ENCODE data around the gene SPATA21.
"Not testable (repeated sequence)": the region's sequence is repeated elsewhere in the genome, so short reads cannot be mapped to it uniquely, and the experiment has no call there.

SPATA21 gene, protein sequence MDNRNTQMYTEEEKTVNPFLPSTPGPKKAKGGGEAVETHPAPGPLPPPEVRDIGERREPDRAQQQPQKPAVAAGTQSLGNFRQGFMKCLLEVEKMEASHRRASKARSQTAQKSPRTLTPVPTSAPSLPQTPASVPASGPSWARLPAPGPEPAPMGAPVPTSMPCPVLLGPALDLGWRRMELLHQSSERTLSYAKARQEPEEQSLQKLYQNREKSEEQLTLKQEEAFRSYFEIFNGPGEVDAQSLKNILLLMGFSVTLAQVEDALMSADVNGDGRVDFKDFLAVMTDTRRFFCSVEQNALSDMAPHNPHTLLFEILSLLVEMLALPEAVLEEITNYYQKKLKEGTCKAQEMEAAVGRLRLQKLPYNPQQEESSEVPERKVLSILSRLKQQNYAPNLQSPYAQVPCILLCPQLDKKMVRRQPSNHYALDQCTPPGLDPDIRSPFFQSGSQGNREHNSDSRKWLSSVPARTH

DNA sequence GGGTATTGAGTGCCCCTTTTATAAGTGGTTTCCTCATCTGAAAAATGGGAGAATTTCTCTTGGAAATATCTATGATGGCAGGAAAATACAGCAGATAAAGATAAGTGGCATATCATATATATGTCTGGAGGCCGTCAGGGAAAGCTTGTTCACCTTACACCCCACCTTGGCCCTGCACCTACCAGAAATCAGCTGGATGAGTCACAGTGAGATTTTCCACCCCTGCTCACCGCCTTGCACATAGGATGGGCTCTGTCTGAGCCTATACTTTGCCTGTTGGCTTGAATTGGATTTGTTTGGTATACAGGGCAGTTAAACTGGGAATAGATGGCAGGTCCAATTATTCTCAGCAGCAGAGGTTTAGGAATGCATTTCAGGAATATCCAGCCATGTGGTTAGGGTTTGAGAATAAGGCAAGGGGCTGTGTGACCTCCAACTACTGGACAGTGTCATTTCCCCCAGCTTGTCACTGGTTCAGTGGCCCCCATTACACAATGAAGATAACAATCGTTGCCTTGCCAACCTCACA lies at the start of gene SPATA21:
SPATA21 (minus strand) TSS at position 479 of the 529 bp plus-strand sequence. CDS start 6,053 bp downstream, outside the sequence.
- no peak for DNase-seq

DNA sequence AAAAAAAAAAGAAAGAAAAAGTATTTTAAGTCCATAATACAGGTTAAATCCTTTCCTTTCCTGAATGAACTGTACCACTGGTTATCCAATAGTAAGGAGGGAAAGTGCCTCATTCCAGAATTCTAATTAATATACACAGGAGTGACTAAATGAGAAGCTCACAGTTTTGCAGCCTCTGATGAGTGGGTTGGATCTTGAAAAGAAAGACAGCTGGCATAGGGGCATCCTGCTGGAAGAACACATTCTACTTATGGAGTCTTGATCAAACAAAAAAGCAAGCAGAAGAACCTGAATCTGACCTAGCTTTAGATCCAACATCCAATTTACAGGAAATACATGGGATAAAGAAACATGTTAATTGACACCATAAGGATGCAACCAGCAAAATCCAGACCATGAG lies 49.8 kb upstream of the SPATA21 start:
- DNase-seq, result not testable (repeated sequence)

DNA sequence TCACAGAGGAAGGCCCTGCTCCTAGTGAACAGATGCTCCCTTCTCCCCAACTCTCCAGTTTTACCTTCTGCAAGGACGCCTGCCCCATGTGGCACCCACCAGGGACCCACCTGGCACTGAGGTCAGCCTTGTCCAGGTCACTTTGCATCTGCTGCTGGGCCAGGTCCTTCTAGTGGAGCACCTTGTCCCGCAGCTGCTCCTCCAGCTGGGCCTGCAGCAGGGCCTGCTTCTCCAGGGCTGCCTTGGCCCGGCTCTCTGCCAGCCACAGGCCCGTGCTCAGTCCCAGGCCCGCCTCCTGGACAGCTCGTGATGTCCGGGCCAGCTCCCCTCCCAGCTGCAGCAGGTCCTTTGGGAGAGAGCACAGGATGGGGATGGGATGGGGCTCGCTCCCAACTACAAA lies 49.1 kb upstream of the SPATA21 start:
- DNase-seq, result not testable (repeated sequence)

DNA sequence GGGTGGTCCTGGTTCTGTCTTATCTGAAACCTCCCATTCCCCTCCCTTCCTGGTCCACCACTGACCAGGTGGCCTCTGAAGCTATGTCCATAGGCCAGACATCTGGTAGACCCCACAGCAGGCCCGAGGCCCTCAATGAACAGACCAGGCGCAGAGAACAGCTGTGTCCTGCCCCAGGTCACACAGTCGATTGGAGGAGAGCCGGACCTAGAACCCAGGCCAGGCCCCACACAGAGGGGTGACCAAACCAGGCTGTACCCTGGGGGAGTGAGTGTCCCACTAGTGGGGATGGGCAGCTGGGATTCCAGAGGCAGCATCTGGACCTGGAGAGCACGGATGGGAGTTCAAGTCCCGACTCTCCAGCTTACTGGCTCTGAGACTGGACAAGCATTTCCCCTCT lies 47.7 kb upstream of the SPATA21 start:
- no peak for DNase-seq

DNA sequence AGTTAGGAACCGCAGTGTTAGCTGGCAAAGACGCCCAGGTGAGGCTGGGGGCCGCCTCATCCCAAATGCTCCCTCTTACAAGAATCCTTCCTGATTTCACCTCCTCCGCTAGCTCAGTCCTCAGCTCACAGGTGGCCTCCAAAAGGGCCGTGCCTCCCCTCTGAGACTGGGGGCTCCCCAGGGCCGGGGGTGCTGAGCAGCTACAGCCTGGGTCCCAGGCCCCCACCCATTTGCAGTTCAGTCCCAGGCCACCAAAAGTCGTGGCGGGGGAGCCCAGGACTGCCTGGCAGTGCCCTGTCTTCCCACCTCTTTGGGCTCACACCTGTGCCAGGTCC lies 47.2 kb upstream of the SPATA21 start:
- no peak for DNase-seq

DNA sequence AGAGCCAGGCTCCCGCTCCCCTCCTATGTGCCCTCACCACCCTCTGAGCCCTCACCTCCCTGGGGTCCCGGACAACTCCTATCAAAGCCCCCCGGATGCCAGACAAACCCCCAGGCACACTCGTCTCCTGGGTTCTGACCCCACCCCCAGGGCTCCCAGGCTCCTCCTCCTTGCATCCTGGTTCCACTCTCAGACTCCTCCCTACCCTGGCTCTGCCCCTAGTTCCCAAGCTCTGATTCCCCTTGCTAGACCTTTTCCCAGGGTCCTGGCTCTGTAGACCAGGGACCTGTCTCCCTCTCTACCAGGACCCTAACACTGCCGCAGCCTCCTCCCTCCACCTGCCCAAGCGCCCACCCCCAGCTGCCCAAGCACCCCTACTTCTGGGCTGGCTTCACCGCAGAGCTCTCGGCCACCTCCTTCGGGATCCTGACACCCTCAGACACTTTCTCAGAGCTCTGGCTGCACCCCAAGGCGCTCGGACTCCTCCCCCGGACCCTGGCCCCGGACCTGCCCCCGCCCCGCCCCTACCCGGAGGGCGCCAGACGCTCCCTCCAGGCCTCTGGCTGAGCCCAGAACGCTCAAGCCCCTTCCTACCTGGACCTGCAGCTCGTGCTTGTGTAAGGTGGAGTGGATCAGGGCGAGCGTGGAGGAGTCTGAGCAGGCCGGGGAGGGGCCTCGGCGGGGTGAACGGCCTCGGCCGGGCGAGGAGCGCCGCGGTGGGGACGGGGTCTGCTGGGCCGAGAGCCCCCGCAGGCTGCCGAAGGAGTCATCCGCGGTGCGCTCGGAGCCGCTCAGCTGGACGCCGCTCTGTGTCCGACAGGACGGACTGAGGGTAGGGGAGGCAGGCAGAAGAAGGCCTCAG lies 46.6 kb upstream of the SPATA21 start:
- not testable (repeated sequence) for DNase-seq

DNA sequence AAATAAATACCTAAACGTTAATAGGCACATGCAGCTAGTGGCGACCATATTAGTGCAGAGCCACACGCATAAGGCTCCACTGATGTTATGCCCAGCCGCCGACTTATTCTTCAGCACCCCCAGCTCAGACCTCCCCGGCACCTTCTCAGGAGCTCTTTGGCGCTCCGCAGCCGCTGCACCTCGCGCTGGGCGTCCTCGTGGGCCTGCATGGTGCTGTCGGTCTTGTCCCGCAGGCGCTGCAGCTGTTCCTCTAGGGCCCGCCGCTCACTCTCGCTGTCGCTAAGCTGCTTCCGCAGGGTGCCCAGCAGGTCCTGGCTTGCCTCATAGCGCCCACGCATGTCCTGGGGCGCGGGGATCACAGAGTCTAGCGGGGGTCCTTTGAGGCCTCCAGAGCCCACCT lies 45.9 kb upstream of the SPATA21 start:
- not testable (repeated sequence) for DNase-seq

DNA sequence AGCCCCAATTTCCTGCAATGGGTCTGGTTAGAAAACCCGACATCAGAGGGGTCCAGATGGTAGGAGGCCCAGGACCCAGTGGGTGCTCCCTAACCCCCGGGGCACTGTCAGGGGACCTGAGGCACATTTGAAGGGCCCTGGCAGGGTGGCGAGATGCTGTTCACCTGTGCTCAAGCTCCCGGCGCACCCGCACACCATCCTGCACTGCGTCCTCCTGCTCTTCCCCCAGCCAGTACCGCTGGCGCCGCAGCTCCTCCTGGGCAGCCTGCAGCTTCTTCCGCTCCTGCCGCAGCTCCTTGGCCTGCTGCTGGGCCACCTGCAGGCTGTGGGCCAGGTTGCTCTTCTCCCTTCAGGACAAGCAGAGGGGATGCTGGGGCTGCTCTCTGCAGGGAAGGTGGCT lies 40.9 kb upstream of the SPATA21 start:
- DNase-seq, result no peak

DNA sequence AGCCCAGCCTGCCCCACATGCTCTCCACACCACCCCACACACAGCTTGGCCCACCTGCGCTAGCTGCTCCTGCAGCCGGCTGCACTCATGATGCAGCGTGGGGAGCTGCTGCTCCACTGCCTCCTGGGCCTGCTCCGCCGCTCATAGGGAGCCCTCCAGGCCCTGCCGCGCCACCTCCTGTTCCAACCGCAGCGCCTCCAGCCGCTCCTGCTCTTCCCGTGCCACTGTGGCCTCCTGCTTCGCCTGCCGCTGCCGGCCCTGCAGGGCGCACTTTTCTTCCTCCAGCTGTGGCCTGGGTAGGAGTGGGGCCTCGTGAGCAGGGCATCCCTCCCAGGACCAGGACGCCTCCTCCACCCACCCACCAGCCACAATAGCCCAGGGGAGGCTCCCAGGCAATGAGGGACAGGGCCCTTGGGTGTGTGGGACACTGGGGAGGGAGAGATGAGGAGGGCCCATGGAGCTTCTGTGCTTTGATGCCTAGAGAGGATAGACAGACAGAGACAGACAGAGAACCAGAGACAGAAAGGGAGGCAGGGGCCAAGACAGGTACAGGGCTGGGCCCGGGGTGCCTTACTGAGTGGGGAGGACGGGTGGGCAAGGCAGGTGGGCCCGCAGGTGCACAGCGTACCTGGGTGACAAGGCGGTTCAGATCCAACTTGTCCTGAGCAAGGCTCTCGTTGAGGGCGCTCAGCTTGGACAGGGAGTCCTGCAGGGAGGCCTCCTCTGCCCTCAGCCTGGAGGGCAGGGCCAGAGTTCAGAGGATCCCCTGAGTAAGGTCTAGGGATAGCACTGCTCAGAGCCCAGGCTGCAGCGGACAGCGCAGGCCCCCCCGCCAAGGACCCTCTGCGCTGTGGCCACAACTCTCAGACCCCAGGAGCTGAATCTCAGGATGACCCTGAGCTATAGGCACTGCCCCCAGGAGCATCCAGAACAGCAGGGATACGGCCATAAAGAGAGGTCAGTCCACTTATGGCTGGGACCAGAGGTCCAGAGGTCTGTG lies 38.8 kb upstream of the SPATA21 start:
- DNase-seq, result not testable (repeated sequence)

DNA sequence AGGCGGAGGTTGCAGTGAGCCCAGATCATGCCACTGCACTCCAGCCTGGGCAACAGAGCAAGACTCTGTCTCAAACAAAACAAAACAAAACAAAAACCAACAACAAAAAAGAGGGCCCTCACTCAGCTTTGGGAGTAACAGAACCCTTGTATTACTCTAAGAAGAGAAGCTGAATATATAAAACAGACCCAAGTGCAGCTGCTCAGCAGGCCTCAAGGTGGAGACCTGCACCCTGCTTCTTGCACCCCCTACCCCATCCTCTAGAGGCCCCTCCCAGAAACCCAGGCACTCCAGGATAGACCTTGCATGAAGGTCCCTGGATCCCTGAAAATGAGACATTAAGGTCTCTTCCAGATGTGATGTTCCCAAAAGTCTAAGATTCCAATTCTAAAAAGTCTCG lies 37.7 kb upstream of the SPATA21 start:
- DNase-seq, result not testable (repeated sequence)

DNA sequence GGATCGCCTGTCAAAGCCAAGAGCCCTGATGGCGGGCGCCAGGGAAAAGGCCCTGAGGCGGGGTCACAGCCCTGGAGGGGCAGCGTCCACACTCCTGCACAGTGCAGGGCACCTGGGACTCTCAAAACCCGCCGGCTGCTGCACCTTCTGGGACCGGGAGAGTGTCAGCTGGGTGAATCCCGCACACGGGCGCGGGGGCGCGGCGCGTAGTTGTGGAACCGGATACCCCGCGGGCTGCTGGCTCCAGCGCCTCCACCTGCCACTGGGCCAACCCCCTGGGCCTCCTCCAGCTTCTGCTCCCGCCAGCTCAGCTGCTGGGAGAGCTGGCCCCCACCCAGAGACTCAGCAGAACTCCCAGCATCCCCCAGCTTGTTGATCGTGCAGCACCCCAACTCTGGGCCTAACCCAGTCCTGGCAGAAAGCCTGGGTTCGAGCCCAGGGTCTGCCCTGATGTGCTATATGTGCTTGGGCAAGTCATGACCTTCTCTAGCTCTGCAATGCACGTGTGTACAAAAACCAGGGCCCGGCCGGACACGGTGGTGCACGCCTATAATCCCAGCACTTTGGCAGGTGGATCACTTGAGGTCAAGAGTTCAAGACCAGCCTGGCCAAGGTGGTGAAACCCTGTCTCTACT lies 37.1 kb upstream of the SPATA21 start:
- DNase-seq, result no peak

DNA sequence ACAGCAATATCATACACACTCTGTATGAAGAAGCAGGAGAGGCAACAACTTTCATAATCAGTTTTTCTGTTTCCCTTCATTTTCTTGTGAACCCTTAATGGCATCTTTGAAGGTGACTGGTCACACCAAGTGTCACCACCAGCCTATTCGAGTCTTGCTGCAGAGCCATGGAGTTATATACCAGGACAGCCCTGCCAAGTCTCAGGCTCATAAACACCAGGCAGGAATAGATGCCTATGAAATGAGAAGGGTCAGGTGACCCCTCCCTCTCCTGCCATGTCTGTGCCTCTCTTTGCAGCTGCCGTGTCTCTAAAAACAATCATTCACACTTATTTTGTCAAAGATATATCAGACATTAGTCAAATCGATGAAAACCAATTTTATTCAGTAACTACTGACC lies 31.3 kb upstream of the SPATA21 start:
- DNase-seq, result no peak

DNA sequence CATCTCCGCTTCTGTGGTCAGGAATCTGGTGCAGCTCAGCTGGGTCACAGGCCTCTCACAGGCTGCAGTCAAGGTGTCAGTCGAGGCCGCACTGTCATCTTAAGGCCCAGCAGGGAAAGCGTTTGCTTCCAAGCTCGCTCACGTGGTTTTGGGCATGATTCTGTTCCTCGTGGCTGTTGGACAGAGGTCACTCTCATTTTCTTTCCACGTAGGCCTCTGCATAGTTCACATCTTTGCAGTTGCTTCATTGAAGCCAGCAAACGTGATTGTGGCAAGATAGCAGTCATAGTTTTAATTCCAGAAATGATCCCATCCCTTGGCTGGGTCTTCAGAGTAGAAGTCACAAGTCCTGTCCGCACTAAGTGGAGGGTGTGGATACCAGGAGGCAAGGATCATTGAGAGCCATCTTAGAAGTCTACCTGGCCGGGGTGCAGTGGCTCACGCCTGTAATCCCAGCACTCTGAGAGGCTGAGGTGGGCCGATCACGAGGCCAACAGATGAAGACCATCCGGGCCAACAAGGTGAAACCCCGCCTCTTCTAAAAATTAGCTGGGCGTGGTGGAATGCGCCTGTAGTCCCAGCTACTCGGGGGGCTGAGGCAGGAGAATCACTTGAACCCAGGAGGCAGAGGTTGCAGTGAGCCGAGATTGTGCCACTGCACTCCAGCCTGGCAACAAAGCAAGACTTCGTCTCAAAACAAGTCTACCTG lies 27.8 kb upstream of the SPATA21 start:
- DNase-seq, result no peak

DNA sequence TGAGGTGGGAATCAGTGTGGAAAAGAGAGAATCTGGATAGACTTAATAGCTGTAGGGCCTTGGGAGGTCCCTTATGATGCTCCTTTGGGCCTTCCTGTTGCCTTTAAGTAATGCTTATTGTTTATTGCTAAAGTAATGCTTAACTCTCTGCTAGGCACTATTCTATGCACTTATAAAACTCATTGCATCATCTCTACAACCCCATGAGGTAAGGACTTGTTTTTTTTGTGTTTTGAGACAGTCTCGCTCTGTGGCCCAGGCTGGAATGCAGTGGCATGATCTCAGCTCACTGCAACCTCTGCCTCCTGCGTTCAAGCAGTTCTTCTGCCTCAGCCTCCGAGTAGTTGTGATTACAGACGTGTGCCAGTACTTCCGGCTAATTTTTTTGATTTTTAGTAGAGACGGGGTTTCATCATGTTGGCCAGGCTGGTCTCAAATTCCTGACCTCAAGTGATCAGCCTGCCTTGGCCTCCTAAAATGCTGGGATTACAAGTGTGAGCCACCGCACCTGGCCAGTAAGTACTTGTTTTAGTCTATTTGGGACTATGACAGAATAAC lies 25.6 kb upstream of the SPATA21 start:
- no peak for DNase-seq

DNA sequence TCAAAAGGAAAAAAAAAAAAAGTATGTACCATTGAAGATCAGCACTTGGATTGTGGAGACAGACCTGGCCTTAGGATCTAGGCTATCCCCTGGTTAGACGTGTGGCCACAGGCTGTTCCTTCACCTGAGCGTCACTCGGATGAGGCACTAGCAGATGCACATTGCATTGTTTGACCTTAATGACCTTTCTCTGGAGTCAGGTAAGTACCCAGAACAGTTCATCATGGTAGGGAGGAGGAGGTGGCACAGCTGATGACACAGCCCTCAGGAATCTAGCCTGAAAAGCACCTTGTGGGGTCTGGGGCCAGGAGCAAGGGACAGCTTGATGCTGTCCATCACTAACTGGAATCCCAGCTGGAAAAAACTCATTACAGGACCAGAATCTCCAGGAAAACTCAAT lies 24.5 kb upstream of the SPATA21 start:
- DNase-seq, result no peak

DNA sequence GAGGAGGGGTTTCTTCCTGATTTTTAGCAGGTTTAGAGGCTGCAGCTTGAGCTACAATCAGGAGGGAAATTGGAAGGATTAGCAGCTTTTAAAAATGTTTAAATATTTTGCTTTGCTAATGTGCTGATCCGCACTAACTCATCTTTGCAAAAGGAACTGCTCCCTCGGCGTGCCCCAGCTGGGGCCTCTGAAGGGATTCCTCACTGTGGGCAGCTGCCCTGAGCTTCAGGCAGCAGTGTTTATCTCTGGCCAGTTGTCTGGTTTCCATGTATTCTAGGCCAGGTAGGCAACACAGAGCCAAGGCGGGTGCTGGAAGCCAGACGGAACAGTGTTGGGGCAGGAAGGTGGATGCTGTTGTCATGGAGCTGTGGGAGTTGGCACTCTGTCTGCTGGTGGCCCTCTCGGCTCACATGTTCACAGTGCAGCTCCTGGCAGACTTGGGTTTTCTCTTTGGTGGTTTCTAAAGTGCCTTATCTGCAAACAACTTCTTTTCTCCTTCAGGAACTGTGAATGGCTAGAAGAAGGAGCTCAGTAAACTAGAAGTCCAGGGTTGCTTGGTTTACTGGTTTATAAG lies 22.2 kb upstream of the SPATA21 start:
- no peak for DNase-seq

DNA sequence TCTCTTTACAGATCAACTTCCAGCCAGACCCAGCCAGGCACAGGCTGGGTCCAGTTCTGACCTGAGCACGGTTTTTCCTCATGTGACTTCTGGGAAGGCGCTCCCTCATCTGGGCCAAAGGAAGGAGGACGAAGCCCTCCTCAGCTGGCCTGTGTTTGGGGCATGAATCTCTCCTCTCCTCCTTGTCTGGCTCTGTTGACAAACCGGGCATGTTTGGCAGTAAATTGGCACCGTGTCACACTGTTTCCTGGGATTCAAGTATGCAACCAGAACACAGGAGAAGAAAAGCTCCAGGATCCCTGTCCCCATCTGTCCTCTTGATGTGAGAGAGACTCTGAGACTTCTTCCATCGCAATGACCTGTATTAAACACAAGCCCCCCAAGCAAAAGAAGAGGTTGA lies 21.6 kb upstream of the SPATA21 start:
- DNase-seq, result no peak

DNA sequence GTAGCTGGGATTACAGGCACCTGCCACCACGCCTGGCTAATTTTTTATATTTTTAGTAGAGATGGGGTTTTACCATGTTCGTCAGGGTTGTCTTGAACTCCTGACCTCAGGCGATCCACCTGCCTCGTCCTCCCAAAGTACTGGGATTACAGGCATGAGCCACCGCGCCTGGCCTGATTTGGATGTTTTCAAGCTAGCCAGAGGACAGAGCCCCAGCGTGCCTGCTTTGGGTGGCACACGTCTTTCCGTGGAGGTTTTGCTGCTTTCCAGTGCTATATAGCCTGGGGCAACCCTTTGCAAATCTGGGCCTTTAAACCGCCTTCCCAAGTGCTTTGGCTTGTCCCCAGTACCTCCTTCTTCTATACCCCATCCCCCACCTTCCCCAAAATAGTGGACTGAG lies 18.9 kb upstream of the SPATA21 start:
- not testable (repeated sequence) for DNase-seq

DNA sequence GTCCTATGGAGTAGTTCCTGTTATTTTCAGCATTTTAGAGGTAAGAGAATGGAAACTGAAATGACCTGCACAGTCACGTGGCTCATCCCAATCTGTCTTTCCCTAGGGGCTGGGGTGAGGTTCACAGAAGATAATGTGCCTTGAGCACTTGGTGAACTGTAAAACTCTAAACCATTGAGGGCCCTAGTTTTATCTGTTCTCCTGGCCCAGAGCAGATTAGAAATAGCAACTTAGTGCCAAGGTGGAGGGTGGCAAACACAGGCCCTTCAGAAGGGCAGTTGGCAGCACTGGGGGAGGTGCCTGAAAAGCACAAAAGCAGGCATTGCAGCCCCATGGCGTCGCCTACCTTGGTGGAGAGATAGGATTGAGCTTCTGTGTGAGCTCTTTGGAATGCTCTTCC lies 17.7 kb upstream of the SPATA21 start:
- not testable (repeated sequence) for DNase-seq

DNA sequence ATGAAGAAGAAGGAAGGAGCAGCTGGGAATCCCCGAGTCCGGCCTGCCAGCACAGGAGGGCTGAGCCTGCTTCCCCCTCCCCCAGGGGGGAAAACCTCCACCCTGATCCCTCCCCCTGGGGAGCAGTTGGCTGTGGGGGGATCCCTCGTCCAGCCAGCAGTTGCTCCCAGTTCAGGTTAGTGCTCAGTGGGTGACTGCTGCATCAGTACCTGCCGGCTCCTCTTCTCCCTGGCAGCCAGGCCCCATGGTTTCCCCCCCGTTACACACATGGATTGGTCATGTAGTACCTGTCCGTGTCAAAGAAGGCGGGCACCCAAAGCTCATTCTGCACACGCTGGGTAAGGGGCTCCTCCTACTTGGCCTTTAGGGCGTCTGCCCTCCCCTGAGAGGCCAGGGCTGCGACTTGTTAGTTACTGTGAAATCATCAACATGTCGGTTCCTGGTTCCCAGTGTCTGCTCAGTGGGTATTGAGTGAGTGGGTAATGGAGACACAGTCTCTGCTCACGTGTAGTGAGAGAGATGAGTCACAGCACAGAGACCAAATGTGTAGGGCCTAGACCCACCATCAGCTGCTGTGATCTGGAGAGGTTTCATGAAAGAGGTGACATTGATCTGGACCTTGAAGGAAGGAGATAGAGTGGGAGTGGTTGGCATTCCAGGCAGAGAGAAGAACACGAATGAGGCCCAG lies 14.8 kb upstream of the SPATA21 start:
- no peak for DNase-seq

Data from stimulated activated CD4-positive, alpha-beta T cell treated with anti-CD3 and anti-CD28 coated beads, Interleukin-12 subunit alpha, Interleukin-12 subunit beta, amount 100 ng/mL, for 4 hours (primary cell).